Measurements from ENCODE around the gene PHYHIPL.

PHYHIPL gene

DNA sequence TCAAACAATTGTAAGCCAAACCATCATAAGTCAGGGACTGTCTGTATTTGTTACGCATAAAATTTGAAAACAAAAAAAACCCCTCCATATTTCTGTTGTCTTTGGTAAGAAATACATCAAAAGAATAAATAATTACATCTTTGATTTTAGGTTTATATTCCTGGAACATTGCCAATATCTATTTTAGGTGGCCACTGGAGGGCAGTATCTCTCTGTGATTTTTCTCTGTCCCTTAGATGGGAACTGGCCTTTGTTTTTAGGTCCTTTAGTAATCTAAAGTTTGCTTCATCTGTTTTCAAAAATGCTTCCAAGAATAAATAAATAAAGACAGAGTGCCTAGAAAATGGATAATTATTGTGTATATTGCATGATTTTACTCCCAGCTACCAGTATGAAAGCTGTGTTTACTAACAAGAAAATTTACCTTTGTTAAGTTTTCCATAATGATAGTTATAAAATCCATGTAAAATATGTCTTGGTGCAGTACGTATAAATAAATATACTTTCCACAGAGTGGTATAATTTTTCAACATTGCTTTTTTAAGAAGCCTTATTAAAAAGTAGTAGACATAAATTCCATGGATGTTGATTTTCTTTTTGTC lies 64.2 kb downstream of the PHYHIPL start:
- H3K27me3 ChIP-seq (ENCODE audit: low read depth, low read length) = no peaks in the 10 kb centered on the region
- H3K9ac ChIP-seq (ENCODE audit: low read length) = no peak overlapping the region

DNA sequence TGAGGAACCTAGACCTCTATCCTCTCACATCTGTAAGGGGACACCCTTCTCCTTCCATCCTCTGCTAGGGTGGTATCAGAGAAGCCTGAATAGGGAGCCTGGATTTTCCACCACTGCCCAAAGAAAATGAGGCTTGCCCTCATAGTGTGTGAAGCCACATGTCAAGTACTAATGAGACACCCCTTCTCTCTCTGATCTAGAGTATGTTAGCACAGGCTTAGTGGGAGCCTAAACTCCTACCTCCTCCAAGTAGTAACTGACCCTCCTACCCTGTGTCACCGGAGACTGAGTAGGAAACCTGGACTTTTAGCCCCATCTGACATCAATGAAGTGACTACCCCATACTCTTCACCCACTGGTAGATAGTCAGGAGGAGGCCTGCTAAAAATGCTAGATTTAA lies 65.6 kb downstream of the PHYHIPL start:
- H3K9ac ChIP-seq (ENCODE audit: low read length) = no peak overlapping the region
- no peaks in the 10 kb centered on the region for H4K20me1 ChIP-seq (ENCODE audit: insufficient read depth, low read length)
- no peak overlapping the region for H3K4me2 ChIP-seq (ENCODE audit: low read length)
- no peaks in the 10 kb centered on the region for H3K36me3 ChIP-seq (replicated peaks; ENCODE audit: low read depth, low read length)
- H3K27me3 ChIP-seq (ENCODE audit: low read depth, low read length) = no peaks in the 10 kb centered on the region
- H3K27ac ChIP-seq (ENCODE audit: low read length) = no peak overlapping the region
- no peaks in the 10 kb centered on the region for H3K79me2 ChIP-seq (ENCODE audit: low read length)
- no peaks in the 10 kb centered on the region for H3K4me1 ChIP-seq (ENCODE audit: low read length)
- H3K4me3 ChIP-seq (ENCODE audit: low read length) = no peak overlapping the region
- H3K9me3 ChIP-seq (ENCODE audit: insufficient read depth, low read length) = no peaks in the 10 kb centered on the region
- H2AFZ ChIP-seq (ENCODE audit: low read depth, low read length) = no peak overlapping the region
- no peak for TF ChIP-seq EZH2phosphoT487 (IDR thresholded peaks at IDR 0.05; ENCODE audit: low read depth)
- TF ChIP-seq, protein P1, sequence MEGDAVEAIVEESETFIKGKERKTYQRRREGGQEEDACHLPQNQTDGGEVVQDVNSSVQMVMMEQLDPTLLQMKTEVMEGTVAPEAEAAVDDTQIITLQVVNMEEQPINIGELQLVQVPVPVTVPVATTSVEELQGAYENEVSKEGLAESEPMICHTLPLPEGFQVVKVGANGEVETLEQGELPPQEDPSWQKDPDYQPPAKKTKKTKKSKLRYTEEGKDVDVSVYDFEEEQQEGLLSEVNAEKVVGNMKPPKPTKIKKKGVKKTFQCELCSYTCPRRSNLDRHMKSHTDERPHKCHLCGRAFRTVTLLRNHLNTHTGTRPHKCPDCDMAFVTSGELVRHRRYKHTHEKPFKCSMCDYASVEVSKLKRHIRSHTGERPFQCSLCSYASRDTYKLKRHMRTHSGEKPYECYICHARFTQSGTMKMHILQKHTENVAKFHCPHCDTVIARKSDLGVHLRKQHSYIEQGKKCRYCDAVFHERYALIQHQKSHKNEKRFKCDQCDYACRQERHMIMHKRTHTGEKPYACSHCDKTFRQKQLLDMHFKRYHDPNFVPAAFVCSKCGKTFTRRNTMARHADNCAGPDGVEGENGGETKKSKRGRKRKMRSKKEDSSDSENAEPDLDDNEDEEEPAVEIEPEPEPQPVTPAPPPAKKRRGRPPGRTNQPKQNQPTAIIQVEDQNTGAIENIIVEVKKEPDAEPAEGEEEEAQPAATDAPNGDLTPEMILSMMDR (IDR thresholded peaks at IDR 0.05; ENCODE audit: low read depth, low read length) = no peak

More for the DNA sequence above, 64.2 kb downstream of the PHYHIPL start:
- H3K4me3 ChIP-seq (ENCODE audit: low read length) = no peak overlapping the region
- no peaks in the 10 kb centered on the region for H3K4me1 ChIP-seq (ENCODE audit: low read length)
- H3K79me2 ChIP-seq (ENCODE audit: low read length) = no peaks in the 10 kb centered on the region
- H3K27ac ChIP-seq (ENCODE audit: low read length) = no peak overlapping the region
- H3K9me3 ChIP-seq (ENCODE audit: insufficient read depth, low read length) = no peaks in the 10 kb centered on the region
- TF ChIP-seq, protein P1 (IDR thresholded peaks at IDR 0.05; ENCODE audit: low read depth, low read length) = peak; percentile 60
- TF ChIP-seq EZH2phosphoT487 (IDR thresholded peaks at IDR 0.05; ENCODE audit: low read depth) = no peak
- H4K20me1 ChIP-seq (ENCODE audit: insufficient read depth, low read length) = no peaks in the 10 kb centered on the region
- H3K4me2 ChIP-seq (ENCODE audit: low read length) = no peak overlapping the region
- H2AFZ ChIP-seq (ENCODE audit: low read depth, low read length) = no peak overlapping the region
- no peaks in the 10 kb centered on the region for H3K36me3 ChIP-seq (replicated peaks; ENCODE audit: low read depth, low read length)

DNA sequence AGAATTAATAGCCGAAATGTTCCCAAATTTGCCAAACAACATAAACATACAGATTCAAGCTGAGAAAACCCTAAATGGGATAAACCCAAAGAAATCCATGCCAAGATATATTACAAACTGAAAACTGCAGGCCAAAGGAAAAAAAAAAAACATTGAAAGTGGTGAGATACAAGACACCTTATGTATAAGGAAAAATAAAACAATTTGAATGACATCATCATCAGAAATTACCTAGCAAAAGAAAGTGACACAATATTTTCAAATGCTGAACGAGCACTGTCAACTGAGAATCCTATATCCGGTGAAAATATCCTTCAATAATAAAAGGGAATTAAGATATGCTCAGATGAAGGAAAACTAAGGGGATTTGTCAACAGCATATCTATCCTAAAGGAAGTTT lies 66.5 kb downstream of the PHYHIPL start:
- H4K20me1 ChIP-seq (ENCODE audit: insufficient read depth, low read length) = no peaks in the 10 kb centered on the region
- no peaks in the 10 kb centered on the region for H3K79me2 ChIP-seq (ENCODE audit: low read length)
- H3K4me3 ChIP-seq (ENCODE audit: low read length) = no peak overlapping the region
- H3K27me3 ChIP-seq (ENCODE audit: low read depth, low read length) = no peaks in the 10 kb centered on the region
- no peak for TF ChIP-seq EZH2phosphoT487 (IDR thresholded peaks at IDR 0.05; ENCODE audit: low read depth)
- TF ChIP-seq, protein P1 (IDR thresholded peaks at IDR 0.05; ENCODE audit: low read depth, low read length) = no peak
- H3K9me3 ChIP-seq (ENCODE audit: insufficient read depth, low read length) = no peaks in the 10 kb centered on the region
- no peaks in the 10 kb centered on the region for H3K4me1 ChIP-seq (ENCODE audit: low read length)
- no peak overlapping the region for H3K9ac ChIP-seq (ENCODE audit: low read length)
- no peak overlapping the region for H3K4me2 ChIP-seq (ENCODE audit: low read length)
- H2AFZ ChIP-seq (ENCODE audit: low read depth, low read length) = no peak overlapping the region
- H3K36me3 ChIP-seq (replicated peaks; ENCODE audit: low read depth, low read length) = no peaks in the 10 kb centered on the region
- no peak overlapping the region for H3K27ac ChIP-seq (ENCODE audit: low read length)

DNA sequence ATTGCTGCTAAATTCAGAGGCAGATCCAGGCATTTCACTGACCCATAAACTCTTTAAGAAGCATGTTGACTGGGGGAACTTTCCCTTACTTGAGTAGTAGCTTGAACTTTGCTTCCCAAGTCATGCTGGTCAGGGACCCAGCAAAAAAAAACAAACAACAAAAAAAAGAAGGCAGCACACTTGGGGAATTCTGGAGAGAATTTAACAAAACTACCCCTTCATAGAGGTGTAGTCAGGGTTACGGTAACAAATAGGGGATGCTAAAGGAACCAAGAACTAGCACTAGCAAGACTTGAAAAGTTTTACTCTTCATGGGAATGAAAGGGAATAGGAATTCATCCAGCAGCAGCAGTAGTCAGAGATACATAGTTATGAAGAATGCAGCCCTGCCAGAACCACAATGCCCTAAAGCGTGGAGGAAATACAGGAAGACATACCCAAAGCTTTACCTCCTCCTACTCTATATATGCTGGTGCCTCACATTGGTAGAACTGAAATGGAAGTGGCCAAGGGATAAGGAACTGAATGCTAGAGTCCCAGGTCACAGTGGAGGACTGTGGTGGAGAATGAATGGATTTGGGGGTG lies 67.3 kb downstream of the PHYHIPL start:
- Histone ChIP-seq H3K36me3 (replicated peaks; ENCODE audit: low read depth, low read length) (no peaks in the 10 kb centered on the region), H3K9me3 (ENCODE audit: insufficient read depth, low read length) (no peaks in the 10 kb centered on the region), H4K20me1 (ENCODE audit: insufficient read depth, low read length) (no peaks in the 10 kb centered on the region), H3K4me1 (ENCODE audit: low read length) (no peaks in the 10 kb centered on the region), H3K27me3 (ENCODE audit: low read depth, low read length) (no peaks in the 10 kb centered on the region), H3K9ac (ENCODE audit: low read length) (no peak overlapping the region), H3K79me2 (ENCODE audit: low read length) (no peaks in the 10 kb centered on the region), H3K4me3 (ENCODE audit: low read length) (no peak overlapping the region), H3K27ac (ENCODE audit: low read length) (no peak overlapping the region), H3K4me2 (ENCODE audit: low read length) (no peak overlapping the region), H2AFZ (ENCODE audit: low read depth, low read length) (no peak overlapping the region)
- TF ChIP-seq, protein P1 (IDR thresholded peaks at IDR 0.05; ENCODE audit: low read depth, low read length) = no peak
- no peak for TF ChIP-seq EZH2phosphoT487 (IDR thresholded peaks at IDR 0.05; ENCODE audit: low read depth)

All from OCI-LY3 (cell line).